GM23248 (cell line): Measurements from ENCODE around the gene HSPA6.
"Not testable (repeated sequence)": the region's sequence is repeated elsewhere in the genome, so short reads cannot be mapped to it uniquely, and the experiment has no call there.

Experiments used
- EZH2 ChIP-seq: fragments of 200-600 bp; sonication (generic); IDR thresholded peaks from 2 replicates; pipeline ENCODE4 v1.6.1; 2018; ENCODE audit warnings: antibody characterized with exemption, mild to moderate bottlenecking; ENCODE audit not compliant: insufficient read depth, poor library complexity, severe bottlenecking
- EZH2phosphoT487 ChIP-seq: fragments of 200-600 bp; sonication (generic); IDR thresholded peaks from 2 replicates; pipeline ENCODE4 v1.6.1; 2018; ENCODE audit warnings: antibody characterized with exemption, moderate library complexity, mild to moderate bottlenecking, low read depth; ENCODE audit not compliant: insufficient read depth

DNA sequence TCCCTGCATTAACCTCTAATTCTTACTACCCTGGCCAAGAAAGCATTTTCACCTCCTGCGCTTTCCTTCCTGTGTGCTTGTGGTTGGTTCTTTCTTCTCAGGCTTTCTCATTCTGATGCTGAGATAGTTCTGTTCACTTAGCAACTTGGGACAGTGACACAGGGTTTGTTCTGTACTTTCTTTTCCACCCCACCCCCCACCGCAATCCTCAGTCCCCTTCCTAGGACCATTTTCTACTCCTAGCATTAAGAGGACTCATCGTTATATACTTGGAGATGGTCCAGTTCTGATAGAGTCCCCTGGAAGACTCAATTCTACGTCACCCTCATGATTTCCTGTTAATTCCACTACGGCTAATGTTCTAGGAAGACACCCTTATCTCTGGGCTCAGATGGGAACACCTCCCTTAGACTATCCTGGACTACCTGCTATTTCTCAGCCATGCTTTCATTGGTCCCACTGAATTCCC is 17.8 kb downstream of the HSPA6 start:
- TF ChIP-seq EZH2, EZH2phosphoT487: not testable (repeated sequence)
